Progenitor cell of endocrine pancreas (in vitro differentiated cells): ENCODE results near the gene TMA7. TPM values are rescaled to one million over a fixed set of nuclear protein-coding genes. Genes with fewer than 3 reads are reported as not detected.

ENCODE experiments used
- DNase-seq: peaks from one replicate; pipeline ENCODE4 v3.0.0; 2021; ENCODE audit warnings: low spot score; ENCODE audit not compliant: unreplicated experiment
- H3K27ac Mint-ChIP-seq: 2 replicates; pipeline ENCODE4 v1.8.0; 2021; ENCODE audit warnings: mild to moderate bottlenecking, moderate library complexity, mixed read lengths
- H3K27me3 Mint-ChIP-seq: 2 replicates; pipeline ENCODE4 v1.8.0; 2021; ENCODE audit warnings: mixed read lengths
- H3K36me3 Mint-ChIP-seq: 2 replicates; pipeline ENCODE4 v1.8.0; 2022; ENCODE audit warnings: mixed read lengths; ENCODE audit not compliant: insufficient read depth
- H3K4me1 Mint-ChIP-seq: 2 replicates; pipeline ENCODE4 v1.8.0; 2021; ENCODE audit warnings: low read depth, mixed read lengths
- H3K4me3 Mint-ChIP-seq: 2 replicates; pipeline ENCODE4 v1.8.0; 2021; ENCODE audit warnings: low read depth, mild to moderate bottlenecking, moderate library complexity, mixed read lengths
- H3K9me3 Mint-ChIP-seq: 2 replicates; pipeline ENCODE4 v1.8.0; 2021; ENCODE audit warnings: low read depth, mixed read lengths
- total RNA-seq: library from RNA; stranded (reverse); gene quantifications from 2 replicates; pipeline ENCODE4 v1.2.1, GENCODE V29; 2021
- TF ChIP-seq, protein P1 (sequence below): fragments of 200-600 bp; sonication (generic); IDR thresholded peaks from one replicate; pipeline ENCODE4 v1.5.0; 2021; ENCODE audit warnings: antibody characterized with exemption, mild to moderate bottlenecking; ENCODE audit not compliant: unreplicated experiment

The TMA7 gene
- total RNA-seq, 1 donor from 2014 or later = 253 TPM

DNA sequence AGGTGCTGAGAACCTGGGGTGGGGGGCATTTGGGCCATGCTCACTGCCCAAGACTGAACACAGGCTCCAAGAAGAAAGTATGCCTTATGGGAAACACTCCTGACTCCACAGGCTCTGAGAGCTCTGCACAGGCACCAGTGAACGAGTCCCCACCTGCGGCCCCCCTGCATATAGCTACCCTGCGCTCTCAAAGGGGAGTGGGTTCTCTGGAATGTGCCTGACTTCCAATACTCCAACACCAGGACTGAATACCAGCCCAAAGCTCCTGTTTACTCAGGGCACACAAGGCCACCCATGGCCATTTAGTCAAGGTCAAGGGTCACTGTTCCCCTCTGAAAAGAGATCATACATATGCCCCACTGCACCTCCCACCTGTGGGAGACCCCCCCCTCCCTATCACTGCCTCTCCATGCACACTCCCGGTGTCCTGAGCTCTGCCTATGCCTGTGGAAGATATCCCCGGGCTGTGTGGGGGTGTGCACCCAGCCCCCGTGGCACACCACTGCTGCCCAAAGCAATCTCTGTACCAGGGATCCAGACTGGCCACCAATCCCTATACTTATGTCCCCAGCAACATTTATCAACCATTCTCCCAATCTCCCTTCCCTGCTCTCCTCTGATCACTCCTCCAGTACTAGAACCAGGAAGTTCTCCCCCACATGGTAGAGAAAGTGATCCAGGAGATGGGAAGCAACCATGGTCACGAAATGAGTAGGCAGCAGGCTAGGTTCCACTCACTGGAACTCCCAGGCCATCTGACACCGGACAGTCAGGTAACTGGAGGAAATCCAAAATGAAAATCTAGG is 8.6 kb upstream of the TMA7 start:
- peak overlapping the region; percentile 98 for H3K27ac Mint-ChIP-seq
- H3K9me3 Mint-ChIP-seq = no peaks in the 10 kb centered on the region
- H3K27me3 Mint-ChIP-seq = no peaks in the 10 kb centered on the region
- TF ChIP-seq, protein P1, sequence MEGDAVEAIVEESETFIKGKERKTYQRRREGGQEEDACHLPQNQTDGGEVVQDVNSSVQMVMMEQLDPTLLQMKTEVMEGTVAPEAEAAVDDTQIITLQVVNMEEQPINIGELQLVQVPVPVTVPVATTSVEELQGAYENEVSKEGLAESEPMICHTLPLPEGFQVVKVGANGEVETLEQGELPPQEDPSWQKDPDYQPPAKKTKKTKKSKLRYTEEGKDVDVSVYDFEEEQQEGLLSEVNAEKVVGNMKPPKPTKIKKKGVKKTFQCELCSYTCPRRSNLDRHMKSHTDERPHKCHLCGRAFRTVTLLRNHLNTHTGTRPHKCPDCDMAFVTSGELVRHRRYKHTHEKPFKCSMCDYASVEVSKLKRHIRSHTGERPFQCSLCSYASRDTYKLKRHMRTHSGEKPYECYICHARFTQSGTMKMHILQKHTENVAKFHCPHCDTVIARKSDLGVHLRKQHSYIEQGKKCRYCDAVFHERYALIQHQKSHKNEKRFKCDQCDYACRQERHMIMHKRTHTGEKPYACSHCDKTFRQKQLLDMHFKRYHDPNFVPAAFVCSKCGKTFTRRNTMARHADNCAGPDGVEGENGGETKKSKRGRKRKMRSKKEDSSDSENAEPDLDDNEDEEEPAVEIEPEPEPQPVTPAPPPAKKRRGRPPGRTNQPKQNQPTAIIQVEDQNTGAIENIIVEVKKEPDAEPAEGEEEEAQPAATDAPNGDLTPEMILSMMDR = no peak
- no peak for DNase-seq
- H3K4me1 Mint-ChIP-seq = peaks cover 40% of the 10 kb centered on the region
- peaks cover 5% of the 10 kb centered on the region for H3K36me3 Mint-ChIP-seq
- H3K4me3 Mint-ChIP-seq = peak overlapping the region; percentile 90

DNA sequence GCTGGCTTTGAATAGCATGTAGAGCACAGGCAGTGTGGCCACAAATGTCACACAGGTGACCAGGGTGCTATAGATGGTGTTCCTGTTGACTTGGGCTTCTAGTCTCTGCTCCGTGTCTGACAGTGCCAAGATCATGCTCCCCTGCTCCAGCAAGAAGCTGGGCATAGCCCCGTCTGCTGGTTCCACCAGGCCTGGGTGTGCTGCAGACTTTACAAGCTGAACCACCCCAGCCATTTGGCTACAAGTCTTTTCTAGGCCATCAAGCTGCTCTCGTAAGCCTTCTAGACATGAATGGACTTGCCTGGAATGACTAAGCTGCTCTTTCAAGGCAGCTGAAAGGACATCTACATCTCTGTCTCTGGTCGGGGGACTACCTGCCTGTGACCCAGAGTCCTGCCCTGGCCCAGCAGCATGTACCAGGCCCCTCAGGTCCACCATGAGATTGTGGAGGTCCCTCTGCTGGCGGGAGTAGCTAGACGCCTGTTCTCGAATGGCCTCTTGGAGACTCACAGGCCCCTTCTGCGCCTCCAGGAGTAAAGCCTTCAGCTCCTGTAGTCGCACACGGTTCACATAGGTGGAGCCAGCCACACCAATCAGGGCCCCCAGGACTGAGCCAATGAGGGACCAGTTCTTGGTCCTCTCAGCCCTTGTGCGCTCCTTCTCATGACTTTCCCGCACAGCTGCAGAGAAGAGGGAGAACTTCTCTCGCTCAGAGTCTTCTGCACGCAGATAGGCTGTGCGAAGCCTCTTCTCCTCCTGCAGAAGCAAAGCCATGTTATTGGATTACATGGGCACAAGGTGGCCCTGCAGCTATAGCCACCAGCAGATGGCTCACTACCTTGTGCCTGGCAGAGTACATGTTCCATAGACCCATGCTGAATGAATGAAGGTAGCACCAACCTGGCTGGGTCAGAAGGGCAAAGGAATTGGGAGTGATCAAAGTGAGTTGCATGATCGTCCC is 7.4 kb upstream of the TMA7 start:
- TF ChIP-seq, protein P1 = peak; percentile 26
- no peaks in the 10 kb centered on the region for H3K27me3 Mint-ChIP-seq
- no peak for DNase-seq
- H3K4me1 Mint-ChIP-seq = peaks cover 30% of the 10 kb centered on the region
- H3K36me3 Mint-ChIP-seq = peaks cover 3% of the 10 kb centered on the region
- no peak overlapping the region for H3K4me3 Mint-ChIP-seq
- no peaks in the 10 kb centered on the region for H3K9me3 Mint-ChIP-seq
- H3K27ac Mint-ChIP-seq = peak overlapping the region; percentile 51

DNA sequence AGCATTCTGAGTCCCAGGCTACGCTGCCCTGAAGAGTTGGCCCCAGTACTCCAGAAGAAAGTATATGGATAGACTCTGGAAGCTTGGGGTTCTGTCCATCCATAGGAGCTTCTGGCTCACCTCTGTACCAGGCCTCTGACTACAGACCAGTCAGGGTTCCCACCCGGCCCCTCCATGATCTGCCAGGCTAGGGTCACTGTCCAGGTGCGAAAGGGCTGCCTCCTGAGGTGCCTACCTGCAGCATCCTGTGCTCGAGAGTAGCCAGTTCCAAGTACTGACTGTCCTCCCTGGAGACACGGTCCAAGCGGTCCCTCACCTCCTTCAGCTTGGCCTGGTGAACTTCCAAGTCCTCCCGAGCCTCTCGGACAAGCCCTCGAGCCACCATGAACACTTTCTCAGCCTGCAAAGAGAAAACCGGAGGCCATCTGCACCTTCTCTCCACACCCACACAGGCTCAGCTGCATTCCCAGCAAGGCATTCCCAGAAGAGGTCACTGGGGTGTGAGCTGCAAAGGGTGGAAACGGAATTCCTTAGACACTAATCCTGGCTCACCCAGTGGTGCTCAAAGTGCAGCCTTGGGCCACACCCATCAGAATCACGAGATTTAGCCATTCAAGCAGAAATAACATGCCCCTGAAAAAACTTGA is 6.5 kb upstream of the TMA7 start:
- no peaks in the 10 kb centered on the region for H3K9me3 Mint-ChIP-seq
- peaks cover 3% of the 10 kb centered on the region for H3K36me3 Mint-ChIP-seq
- no peaks in the 10 kb centered on the region for H3K27me3 Mint-ChIP-seq
- H3K4me3 Mint-ChIP-seq = no peak overlapping the region
- TF ChIP-seq, protein P1 = no peak
- H3K4me1 Mint-ChIP-seq = peaks cover 22% of the 10 kb centered on the region
- DNase-seq = no peak
- H3K27ac Mint-ChIP-seq = peak overlapping the region; percentile 19

DNA sequence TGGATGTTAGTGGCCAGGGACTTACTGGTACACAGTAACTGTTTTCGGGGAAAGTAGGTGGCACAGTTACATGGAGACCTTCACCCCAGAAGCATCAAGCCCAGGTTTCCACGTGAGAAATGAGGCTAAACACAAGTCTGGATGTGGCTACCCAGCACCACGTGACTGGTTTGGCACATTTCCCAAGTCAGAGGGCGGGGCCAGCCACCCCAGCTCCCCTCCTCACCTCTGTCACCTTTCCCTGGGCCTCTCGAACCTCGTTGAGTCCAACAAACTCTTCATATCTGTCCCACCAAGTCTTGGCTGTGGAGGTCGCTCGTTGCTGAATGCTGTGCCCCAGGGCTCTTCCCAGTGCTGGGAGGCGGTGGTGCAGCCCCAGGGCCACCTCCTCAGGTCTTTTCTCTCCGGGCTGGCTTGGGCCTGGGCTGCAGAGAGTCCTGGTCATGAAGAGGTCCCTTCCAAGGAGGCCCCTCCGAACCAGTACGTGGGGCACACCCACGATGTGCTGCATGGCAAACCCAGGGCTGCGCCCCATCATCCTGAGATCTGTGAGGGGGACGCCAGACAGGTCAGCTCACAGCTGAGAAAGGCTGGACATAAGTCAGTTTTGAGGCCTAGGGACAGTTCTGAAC is 5.3 kb upstream of the TMA7 start:
- Mint-ChIP-seq H3K36me3 (peaks cover 3% of the 10 kb centered on the region), H3K4me3 (no peak overlapping the region), H3K27ac (peak overlapping the region; percentile 33), H3K9me3 (no peaks in the 10 kb centered on the region), H3K27me3 (no peaks in the 10 kb centered on the region), H3K4me1 (peaks cover 26% of the 10 kb centered on the region)
- no peak for DNase-seq
- TF ChIP-seq, protein P1 = no peak
